Astrocyte of the spinal cord (primary cell): ENCODE results near the gene CREB3.

Experiments
- DNase-seq: peaks from one replicate; pipeline ENCODE4 v3.0.0; 2011; ENCODE audit warnings: low read depth, low spot score
- H3K4me3 ChIP-seq: 2 replicates; pipeline ENCODE4 v1.5.1; 2011; ENCODE audit warnings: low read depth, mild to moderate bottlenecking, low read length, moderate library complexity
- CTCF ChIP-seq: IDR thresholded peaks from 2 replicates; pipeline ENCODE4 v1.5.1; 2012; ENCODE audit warnings: low read depth, mild to moderate bottlenecking, low read length, inconsistent platforms
- in situ Hi-C: cut with HindIII; loops from 2 replicates; pipeline ENCODE4 v1.10.0; 2017; ENCODE audit warnings: low sequenced_read_pairs

CREB3 gene

GRCh38 chr9:35737143-35737542 is 4.7 kb downstream of the CREB3 start:
- TF ChIP-seq CTCF: no peak
- no peak overlapping the region for H3K4me3 ChIP-seq
- DNase-seq: no peak
- in situ Hi-C loops: no loop called here

DNA sequence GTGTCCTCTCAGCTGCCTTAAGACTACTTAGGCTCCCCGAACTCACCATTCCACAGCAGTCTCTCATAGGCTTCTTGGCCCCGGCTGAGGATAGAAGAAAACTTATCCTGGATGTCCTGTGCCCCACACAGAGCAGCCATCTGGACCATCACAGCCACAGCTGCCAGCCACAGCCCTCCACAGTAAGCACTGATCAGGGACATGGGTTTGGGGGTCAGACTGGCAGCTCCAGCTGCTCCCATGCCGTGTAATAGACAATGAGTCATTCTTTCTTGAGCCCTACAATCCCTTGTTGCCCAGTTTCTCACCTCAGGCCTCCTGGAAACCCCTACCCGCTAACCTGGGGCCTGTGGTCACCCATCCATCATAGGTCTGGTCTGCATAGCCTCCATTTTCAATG is 5.7 kb downstream of the CREB3 start:
- in situ Hi-C loops: no loop called here
- TF ChIP-seq CTCF: no peak
- DNase-seq: no peak
- no peak overlapping the region for H3K4me3 ChIP-seq

DNA sequence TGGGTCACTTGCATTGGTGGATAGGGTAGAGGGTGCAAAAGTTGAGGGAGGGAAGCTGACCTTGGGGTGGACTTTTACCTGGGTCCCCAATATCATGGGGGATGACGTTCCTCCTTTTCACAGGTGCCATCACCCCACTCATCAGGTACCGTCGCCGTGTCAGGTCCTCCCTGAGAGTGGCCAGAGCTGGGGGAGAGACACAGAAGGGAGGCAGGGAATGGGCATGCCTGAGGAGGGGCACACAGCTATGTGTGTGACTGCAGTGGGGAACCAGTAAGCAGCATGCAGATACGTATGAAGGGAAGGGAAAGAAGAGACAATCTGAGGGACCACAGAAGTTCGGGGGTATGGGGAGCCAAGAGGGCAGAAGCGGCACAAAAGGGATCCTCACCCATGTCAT is 6.5 kb downstream of the CREB3 start:
- DNase-seq: no peak
- in situ Hi-C loops: no loop called here
- no peak overlapping the region for H3K4me3 ChIP-seq
- TF ChIP-seq CTCF: no peak

GRCh38 chr9:35740243-35740642 is 7.8 kb downstream of the CREB3 start:
- H3K4me3 ChIP-seq: no peak overlapping the region
- no peak for DNase-seq
- in situ Hi-C loops: no loop called here
- TF ChIP-seq CTCF: no peak

DNA sequence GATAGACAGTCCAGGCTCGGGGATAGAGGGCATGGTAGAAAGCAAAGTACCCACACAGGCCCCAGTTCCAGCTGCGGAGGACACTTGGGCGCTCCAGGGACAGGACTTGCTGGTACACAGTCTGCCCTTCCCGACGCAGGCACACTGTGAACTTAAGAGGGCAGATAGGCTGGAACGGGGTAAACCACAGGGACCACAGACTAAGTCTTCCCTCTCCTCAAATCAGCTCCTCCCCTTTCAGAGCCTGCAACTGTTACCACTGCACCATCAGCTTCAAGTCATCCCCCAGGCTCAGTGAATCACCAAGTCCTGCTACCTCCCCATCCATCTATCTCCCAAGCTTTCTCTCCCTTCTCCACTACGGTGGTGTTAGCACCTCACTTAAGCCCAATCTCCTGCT is 9.3 kb downstream of the CREB3 start:
- in situ Hi-C loops: no loop called here
- H3K4me3 ChIP-seq: no peak overlapping the region
- TF ChIP-seq CTCF: no peak
- no peak for DNase-seq

DNA sequence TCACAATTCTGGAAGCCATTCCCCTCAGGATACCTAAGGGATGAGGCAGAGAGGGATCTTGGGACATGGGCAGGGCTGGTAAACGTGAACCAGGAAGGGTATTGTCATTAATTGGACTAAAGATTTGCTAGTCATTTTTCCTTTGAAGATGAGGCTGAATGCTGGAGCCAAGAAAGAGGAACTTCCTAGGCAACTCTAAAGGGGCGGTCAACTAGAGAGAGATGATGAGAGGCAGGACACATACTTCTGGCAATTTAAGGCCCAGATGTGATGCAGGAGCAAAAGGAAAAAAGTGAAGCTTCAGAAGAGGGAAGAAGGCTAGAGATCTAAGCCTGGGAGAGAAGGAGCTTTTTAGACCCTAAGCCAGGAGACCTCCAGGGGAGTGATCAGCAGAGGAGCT is 11.0 kb downstream of the CREB3 start:
- H3K4me3 ChIP-seq: no peak overlapping the region
- no peak for DNase-seq
- TF ChIP-seq CTCF: no peak
- in situ Hi-C loops: no loop called here

DNA sequence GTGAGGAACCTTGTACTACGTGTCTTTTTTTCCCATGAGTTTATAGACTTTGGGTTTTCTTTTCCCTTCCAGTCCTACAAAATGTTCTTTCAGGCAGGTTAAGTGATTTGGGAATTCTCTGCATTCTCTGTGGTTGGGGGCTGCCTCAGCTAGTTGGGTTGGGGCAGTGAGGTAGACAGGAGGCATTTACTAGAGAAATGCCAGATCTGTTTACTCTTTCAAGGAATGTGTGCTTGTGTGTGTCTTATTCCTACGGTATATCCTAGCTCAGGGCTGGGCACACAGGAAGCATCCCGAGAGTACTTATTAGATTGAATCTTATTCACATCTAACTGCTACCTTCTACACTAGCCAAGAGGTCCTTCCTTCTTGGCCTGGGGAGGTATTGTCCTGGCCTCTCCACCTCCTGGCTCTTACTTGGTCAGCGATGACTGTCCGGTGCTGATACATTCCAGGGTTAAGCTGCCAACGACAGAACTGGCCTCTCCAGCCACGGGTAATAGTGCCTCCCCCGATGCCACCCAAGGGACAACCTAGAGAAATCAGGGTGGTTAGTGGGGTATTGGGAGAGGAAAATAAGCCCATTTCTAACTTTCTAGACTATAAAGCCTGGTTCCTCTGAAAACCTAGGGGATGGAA is 11.5 kb downstream of the CREB3 start:
- in situ Hi-C loops: no loop called here
- no peak for DNase-seq
- H3K4me3 ChIP-seq: no peak overlapping the region
- no peak for TF ChIP-seq CTCF
